Measurements from ENCODE around the gene IL1B.

DNA sequence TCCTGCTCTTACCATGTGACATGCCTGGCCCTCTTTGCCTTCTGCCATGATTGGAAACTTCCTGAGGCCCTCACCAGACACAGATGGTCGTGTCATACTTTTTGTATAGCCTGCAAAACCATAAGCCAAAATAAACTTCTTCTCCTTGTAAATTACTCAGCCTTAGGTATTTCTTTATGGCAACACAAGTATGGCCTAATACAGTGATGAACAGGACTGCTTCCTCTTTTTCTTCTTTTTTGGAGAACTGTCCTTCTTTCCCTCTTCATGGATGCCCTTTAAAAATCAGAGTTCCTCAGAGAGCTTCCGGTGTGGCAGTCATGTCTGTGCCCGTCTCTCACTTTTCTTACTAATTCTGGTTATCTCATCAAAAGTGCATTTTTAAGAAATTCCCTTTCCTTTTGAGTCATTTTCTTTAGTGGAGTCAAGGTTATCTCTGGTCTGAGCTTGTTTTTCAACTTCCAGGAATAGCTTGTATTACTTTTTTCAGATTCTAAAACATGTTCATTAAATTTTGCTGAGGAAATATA, 43.1 kb downstream of the IL1B start:
- TF ChIP-seq, protein P1, sequence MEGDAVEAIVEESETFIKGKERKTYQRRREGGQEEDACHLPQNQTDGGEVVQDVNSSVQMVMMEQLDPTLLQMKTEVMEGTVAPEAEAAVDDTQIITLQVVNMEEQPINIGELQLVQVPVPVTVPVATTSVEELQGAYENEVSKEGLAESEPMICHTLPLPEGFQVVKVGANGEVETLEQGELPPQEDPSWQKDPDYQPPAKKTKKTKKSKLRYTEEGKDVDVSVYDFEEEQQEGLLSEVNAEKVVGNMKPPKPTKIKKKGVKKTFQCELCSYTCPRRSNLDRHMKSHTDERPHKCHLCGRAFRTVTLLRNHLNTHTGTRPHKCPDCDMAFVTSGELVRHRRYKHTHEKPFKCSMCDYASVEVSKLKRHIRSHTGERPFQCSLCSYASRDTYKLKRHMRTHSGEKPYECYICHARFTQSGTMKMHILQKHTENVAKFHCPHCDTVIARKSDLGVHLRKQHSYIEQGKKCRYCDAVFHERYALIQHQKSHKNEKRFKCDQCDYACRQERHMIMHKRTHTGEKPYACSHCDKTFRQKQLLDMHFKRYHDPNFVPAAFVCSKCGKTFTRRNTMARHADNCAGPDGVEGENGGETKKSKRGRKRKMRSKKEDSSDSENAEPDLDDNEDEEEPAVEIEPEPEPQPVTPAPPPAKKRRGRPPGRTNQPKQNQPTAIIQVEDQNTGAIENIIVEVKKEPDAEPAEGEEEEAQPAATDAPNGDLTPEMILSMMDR (IDR thresholded peaks at IDR 0.05) = no peak
- TF ChIP-seq EP300 (IDR thresholded peaks at IDR 0.05) = no peak
- TF ChIP-seq POLR2A (IDR thresholded peaks at IDR 0.05) = no peak

Measured in tibial nerve (tissue), 4 donors.